HG03103 (cell line): Measurements from ENCODE around the gene PAK1IP1.
"Not testable (repeated sequence)": the region's sequence is repeated elsewhere in the genome, so short reads cannot be mapped to it uniquely, and the experiment has no call there.

Experiments
- ATAC-seq: cut with Tn5 transposase; IDR thresholded peaks from one replicate; pipeline ENCODE4 v1.9.1; 2021; ENCODE audit warnings: low read depth; ENCODE audit not compliant: unreplicated experiment

PAK1IP1 gene, protein sequence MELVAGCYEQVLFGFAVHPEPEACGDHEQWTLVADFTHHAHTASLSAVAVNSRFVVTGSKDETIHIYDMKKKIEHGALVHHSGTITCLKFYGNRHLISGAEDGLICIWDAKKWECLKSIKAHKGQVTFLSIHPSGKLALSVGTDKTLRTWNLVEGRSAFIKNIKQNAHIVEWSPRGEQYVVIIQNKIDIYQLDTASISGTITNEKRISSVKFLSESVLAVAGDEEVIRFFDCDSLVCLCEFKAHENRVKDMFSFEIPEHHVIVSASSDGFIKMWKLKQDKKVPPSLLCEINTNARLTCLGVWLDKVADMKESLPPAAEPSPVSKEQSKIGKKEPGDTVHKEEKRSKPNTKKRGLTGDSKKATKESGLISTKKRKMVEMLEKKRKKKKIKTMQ

DNA sequence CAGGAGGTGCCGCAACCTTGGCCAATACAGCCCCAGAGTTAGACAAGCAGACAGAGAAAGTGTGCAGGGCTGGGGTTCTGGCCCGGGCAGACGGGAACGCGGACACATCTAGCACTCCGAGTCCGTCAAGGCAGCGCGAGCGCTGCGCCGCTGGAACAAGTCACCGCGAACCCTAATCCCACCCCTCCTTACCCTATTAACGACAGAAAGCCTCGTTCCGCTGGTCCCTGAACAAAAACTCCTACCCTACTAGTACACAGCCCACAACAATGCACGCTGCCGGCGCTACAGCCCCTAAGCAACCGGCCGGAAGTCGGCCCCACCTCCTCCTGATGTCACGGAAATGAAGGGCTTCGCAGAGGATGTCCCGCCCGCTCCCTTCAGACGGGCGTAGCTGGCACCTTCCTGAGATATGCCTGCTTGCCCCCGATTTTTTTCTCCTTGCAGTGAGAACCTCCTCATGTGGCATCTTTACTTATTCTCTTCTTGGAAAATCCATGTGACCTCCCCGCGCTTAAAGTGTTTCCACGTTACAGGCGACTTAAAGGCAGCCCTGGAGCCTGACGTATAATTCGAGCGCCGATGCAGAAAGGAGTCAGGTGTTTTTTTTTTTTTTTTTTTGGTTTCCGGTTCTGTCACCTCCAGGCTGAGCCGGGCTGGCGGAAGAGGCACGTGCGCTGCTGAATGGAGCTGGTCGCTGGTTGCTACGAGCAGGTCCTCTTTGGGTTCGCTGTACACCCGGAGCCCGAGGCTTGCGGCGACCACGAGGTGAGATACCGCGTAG, at the start of gene PAK1IP1, which contains the start of gene C6orf52:
Gene PAK1IP1 (plus strand): TSS at position 671 of the 784 bp plus-strand sequence. CDS start 14 bp downstream, at position 685.
Gene C6orf52 (minus strand): TSS at position 315 of the 784 bp plus-strand sequence. CDS start 7,066 bp downstream, outside the sequence.
- ATAC-seq: peak; percentile 96

DNA sequence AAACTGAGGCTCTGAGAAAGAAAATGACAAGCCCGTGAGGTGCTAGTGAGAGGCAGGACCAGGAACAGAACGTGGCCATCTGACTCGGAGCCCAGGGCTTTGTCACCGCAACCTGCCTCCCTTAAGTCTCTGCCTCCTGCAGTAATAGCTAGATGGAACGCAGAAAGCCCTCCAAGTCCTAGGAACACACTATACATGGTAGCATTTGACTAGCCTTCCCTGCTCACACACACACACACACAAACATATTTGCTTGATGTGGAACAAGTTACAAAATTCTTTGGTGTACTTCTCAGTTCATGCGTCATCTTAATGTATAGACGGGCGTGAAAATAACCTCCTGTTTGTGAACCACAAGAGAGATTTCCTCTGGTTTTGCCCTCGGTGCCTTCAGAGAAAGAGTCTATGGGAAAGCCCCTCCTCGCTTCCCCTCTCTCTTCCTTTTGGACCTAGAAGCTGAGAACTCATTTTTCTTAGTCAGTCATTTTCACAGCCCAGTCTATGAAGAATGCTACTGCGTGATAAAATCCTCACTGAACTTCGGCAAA, 39.2 kb upstream of the PAK1IP1 start:
- ATAC-seq: peak; percentile 49

DNA sequence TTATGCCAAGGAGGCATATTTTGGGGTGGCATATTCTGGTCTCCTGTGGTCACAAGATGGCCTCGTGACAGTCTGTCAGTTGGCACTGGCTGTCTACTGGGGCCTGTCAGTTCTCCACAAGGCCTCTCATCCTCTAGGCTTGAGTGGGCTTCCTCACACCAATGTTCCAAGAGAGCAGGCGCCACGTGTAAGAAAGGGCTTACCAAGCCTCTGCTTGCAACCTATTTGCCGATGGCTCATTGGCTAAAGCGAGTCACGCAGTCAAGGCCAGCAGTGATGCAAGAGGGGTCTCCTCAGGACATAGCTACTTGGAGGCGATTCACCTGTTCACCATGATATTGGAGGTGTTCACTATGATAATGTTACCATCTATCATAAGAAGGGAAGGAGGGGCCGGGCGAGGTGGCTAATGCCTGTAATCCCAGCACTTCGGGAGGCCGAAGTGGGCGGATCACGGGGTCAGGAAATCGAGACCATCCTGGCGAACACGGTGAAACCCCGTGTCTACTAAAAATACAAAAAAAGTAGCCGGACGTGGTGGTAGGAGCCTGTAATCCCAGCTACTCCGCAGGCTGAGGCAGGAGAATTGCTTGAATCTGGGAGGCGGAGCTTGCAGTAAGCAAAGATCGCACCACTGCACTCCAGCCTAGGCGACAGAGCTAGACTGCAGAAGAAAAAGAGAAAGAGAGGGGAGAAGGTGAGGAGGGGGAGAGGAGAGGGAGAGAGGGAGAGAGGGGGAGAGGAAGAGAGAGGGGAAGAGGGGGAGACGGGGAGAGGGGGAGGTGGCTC, 35.7 kb upstream of the PAK1IP1 start:
- ATAC-seq: no peak

DNA sequence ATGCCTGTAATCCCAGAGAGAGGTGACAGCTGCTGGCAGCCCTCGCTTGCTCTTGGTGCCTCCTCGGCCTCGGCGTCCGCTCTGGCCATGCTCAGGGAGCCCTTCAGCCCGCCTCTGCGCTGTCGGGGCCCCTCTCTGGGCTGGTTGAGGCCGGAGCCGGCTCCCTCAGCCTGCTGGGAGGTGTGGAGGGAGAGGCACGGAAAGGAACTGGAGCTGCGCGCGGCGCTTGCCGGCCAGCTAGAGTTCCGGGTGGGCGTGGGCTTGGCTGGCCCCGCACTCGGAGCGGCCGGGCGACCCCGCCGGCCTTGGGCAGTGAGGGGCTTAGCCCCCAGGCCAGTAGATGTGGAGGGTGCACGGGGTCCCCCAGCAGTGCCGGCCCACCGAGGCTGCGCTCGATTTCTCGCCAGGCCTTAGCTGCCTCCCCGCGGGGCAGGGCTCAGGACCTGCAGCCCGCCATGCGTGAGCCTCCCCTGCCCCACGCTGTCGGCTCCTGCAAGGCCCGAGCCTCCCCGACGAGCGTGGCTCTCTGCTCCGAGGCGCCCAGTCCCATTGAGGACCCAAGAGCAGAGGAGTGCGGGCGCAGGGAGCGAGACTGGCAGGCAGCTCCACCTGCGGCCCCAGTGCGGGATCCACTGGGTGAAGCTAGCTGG, 34.9 kb upstream of the PAK1IP1 start:
- ATAC-seq: no peak

GRCh38 chr6:10660431-10661191, 34.2 kb upstream of the PAK1IP1 start:
- not testable (repeated sequence) for ATAC-seq

DNA sequence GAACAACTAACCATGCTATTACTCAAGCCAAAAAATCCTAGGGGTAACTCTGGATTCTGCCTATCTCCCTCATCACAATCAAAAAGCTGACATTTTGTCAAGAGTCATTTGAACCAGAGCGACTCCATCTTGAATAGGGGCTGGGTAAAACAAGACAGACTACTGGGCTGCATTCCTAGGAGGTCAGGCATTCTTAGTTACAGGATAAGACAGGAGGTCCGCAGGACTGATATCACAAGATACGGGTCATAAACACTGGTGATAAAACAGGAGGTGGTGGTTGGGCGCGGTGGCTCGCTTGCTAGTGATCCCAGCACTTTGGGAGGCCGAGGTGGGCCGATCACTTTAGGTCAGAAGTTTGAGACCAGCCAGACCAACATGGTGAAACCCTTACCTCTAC, 32.6 kb upstream of the PAK1IP1 start:
- ATAC-seq: no peak

DNA sequence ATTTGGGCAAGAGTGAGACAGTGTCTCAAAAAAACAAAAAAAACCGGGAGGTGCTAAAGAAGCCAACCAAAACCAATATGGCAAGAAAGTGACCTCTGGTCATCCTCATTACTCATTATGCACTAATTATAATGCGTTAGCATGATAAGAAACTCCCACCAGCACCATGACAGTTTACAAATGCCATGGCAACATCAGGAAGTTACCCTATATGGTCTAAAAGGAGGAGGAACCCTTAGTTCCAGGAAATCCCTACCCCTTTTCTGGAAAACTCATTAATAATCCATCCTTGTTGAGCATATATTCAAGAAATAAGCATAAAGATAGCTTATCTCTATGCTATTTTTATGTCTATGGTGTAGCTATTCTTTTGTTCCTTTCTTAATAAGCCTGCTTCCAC, 32.0 kb upstream of the PAK1IP1 start:
- no peak for ATAC-seq

DNA sequence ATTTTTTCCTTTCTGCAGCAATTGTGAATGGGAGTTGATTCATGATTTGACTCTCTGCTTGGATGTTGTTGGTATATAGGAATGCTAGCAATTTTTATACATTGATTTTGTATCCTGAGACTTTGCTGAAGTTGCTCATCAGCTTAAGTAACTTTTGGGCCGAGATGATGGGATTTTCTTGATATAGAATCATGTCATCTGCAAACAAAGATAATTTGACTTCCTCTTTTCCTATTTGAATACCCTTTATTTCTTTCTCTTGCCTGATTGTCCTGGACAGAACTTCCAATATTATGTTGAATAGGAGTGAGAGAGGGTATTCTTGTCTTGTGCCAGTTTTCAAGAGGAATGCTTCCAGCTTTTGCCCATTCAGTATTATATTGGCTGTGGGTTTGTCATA, 29.2 kb upstream of the PAK1IP1 start:
- ATAC-seq: not testable (repeated sequence)

GRCh38 chr6:10668126-10668917, 26.4 kb upstream of the PAK1IP1 start:
- no peak for ATAC-seq

DNA sequence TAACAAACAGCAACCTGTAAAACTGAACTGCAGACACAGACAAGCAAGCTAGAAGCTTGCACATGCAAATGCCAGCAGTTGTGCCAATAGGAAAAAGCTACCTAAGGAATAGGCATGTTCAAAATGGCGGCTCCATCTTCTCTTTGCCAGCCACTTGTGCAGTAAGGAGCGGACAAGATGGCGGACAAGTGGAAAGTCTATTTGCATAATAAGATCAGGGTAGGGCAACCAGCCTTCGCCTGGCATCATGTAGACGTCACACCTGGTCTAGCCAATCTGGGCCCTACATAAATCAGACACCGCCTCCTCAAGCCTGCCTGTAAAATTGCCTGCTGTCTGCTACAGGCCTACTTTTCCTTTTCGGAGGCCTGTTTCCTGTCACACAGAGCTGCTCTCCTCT, 18.4 kb upstream of the PAK1IP1 start:
- ATAC-seq: no peak

GRCh38 chr6:10678456-10678855, 16.3 kb upstream of the PAK1IP1 start:
- no peak for ATAC-seq

GRCh38 chr6:10681795-10682194, 13.0 kb upstream of the PAK1IP1 start:
- no peak for ATAC-seq

DNA sequence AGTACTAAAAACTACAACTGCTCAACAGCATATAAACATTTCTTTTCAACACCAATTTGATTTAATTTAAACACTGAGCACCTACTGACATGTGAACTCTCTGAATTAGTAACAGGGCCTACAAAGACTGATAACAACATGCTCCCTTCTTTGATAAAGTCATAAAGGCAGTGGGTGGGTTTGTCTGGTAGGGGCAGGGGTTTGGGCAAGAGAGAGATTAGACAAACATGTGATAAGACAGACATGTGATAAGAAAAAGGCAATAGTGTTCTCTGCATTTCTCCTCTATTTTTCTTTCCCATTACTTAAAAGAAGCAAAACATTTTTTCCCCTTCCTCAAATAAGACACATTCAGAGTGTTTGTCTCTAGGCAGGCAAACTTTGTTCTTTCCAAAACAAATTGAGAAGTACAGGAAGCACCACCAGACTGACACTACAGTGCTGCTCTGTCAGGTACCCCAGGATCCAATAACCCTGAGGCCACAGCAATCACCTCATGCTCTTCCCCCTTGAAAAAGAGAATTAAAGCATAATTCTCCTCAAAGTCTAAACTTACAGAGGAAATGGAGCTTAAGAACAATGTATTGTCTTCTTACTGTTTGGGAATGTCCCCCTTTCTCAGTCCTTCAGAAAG, 12.3 kb upstream of the PAK1IP1 start:
- ATAC-seq: no peak

DNA sequence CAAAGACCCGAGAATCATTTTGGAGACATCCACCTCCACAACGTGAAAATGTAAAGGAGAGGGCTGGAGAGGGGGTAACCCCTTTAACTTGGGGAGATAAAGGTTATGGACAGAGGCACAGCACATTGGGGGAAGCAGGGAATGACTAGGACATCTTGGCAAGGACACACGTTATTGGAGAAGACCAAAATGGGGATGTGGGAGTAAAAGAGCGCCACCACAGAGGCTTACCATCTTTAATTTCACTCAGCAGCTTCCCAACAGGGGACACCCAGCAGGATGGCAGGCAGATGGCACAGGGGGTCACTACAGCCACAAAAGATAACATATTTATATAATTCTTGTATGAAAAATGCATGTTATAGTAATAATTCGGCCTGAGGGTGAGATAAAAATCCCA, 10.2 kb upstream of the PAK1IP1 start:
- no peak for ATAC-seq

DNA sequence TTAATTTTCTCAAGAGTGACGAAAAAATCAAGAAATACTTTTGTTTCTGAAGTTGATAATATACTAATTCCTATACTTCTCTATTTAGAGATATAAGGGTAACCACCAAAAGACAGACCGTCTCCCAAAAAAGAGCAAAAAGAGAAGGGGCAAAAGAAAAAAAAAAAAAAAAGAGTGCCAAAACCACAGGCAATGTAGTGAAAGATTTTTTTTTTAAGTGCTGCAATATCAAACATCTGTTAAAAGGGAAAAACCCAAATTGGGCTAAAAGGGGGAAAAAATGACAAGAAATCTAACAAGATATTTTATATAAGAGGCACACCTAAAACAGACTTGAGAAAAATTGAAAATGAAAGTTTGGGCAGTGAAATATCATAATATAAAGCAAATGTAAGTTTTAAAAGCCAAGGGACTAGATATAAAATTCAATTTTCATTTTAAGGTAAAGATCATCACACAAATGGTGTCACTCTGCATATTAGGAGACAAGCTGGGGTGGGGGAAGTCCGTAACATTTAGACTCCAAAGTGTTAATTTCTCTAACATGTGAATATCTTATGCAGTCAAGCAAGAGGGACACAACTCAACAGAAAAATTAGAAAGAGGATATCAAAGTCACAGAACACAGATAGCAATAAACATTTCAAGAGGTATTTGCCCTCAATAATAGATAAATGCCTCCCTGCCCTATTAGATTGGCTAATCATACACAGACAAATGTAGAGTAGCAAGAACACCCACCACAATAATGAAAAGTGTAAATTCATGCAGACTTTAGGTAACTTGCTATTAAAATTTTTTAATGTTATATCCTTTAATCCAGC, 9.5 kb upstream of the PAK1IP1 start:
- ATAC-seq: no peak

- no peak for ATAC-seq
These were observed 7.9 kb upstream of the PAK1IP1 start for GRCh38 chr6:10686901-10687300.

- ATAC-seq: no peak
These were observed 7.2 kb upstream of the PAK1IP1 start for GRCh38 chr6:10687582-10687981.
